Bronchial epithelial cell (primary cell): ENCODE data around the gene TMOD2. TPM values are rescaled to one million over a fixed set of nuclear protein-coding genes. Genes with fewer than 3 reads are reported as not detected.

Source experiments
- DNase-seq: peaks from one replicate; pipeline ENCODE4 v3.0.0-alpha.2; 2010; ENCODE audit warnings: low read depth
- FAIRE-seq: peaks from 2 replicates; lab custom pipeline; 2011; peaks lifted over from hg19 to GRCh38; lab: Jason Lieb, UNC
- H3K27me3 ChIP-seq: 2 replicates; pipeline ENCODE4 v1.5.1; 2011; ENCODE audit warnings: low read length; ENCODE audit not compliant: control insufficient read depth, insufficient read depth
- H3K36me3 ChIP-seq: 2 replicates; pipeline ENCODE4 v1.5.1; 2011; ENCODE audit warnings: low read length; ENCODE audit not compliant: control insufficient read depth, insufficient read depth
- H3K4me3 ChIP-seq: 2 replicates; pipeline ENCODE4 v1.5.1; 2011; ENCODE audit warnings: mild to moderate bottlenecking, low read depth, low read length, control low read depth
- total RNA-seq: library from RNA; depleted of rRNA; stranded (reverse); fragments of >200 nt; gene quantifications from 2 replicates; pipeline ENCODE4 v1.2.1, GENCODE V29; 2014
- TF ChIP-seq, protein P1 (sequence below): IDR thresholded peaks from 2 replicates; pipeline ENCODE4 v1.5.1; 2011; ENCODE audit warnings: mild to moderate bottlenecking, moderate library complexity, low read length, control low read depth, inconsistent platforms; ENCODE audit not compliant: insufficient read depth, severe bottlenecking

The TMOD2 gene
- total RNA-seq, 1 donor from 2014 or later, result 2.1 TPM

DNA sequence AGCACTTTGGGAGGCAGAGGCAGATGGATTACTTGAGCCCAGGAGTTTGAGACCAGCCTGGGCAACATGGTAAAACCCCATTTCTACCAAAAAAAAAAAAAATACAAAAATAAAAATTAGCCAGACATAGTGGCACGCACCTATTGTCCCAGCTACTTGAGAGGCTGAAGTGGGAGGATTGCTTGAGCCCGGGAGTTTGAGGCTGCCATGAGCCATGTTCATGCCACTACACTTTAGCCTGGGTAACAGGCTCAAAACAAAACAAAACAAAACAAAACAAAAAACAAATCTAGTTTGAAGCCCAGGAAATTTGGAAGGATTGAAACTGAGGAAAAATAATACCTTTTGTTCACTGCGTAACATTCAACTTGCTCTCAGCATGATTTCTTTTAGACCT, 94.7 kb downstream of the TMOD2 start:
- no peak overlapping the region for H3K4me3 ChIP-seq
- H3K36me3 ChIP-seq, result no peaks in the 10 kb centered on the region
- TF ChIP-seq, protein P1, sequence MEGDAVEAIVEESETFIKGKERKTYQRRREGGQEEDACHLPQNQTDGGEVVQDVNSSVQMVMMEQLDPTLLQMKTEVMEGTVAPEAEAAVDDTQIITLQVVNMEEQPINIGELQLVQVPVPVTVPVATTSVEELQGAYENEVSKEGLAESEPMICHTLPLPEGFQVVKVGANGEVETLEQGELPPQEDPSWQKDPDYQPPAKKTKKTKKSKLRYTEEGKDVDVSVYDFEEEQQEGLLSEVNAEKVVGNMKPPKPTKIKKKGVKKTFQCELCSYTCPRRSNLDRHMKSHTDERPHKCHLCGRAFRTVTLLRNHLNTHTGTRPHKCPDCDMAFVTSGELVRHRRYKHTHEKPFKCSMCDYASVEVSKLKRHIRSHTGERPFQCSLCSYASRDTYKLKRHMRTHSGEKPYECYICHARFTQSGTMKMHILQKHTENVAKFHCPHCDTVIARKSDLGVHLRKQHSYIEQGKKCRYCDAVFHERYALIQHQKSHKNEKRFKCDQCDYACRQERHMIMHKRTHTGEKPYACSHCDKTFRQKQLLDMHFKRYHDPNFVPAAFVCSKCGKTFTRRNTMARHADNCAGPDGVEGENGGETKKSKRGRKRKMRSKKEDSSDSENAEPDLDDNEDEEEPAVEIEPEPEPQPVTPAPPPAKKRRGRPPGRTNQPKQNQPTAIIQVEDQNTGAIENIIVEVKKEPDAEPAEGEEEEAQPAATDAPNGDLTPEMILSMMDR, result no peak
- no peaks in the 10 kb centered on the region for H3K27me3 ChIP-seq
- FAIRE-seq (no peak), DNase-seq (no peak)

DNA sequence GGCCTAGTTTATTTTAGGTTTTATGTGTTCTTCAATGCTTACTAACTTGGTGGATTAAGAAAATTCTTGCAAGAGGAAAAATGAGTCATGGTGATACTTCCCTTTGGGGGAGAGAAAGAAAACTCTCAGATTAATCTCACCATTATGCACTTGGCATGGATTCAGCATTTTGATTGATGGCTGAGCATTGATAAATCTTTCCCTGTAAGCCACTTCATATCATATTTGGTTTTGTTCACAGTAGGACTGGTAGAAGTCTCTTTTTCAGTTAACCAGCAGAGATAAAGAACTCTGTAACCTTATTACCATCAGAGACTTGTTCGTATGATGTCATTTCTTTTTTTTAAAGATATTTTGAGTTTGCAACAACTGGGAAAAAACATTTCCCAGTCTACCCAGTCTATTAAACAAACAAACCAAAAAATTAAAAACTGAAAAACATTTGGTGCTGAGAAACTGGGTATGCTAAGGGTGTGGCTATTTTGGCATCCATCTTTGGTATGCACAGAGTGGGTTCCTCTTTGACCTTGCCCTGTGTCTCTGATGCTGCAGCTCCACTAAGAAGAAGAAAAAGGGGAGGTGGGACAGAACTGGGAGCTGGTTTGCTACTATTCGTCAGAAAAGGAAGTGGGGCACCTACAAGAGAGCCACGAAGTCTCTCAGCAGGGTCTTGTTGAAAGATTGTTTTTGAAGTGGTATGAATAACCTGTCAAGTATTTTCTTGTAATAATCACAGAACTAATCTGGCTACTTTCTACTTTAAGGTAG, 95.2 kb downstream of the TMOD2 start:
- no peak overlapping the region for H3K4me3 ChIP-seq
- FAIRE-seq, result no peak
- DNase-seq, result peak; percentile 92
- H3K36me3 ChIP-seq, result no peaks in the 10 kb centered on the region
- TF ChIP-seq, protein P1, result no peak
- no peaks in the 10 kb centered on the region for H3K27me3 ChIP-seq

DNA sequence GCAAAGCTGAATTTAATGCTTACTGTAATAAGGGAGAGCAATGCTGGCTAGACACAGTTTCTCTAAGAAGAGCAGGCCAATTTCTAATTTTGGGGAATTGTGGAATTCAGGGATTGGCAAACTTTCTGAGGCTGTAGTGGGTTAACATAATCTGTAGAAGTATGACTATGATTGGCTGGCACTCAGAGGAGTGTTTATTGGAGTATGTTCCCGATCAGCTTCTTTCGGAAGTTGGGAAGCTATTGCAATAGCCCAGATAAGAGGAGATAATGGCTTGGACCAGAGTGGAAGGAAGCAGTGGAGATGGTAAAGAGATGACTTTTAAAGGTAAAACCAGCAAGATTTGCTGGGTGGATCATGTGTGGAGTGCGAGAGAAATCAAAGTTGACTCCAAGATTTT, 97.4 kb downstream of the TMOD2 start:
- Histone ChIP-seq H3K36me3 (no peaks in the 10 kb centered on the region), H3K4me3 (no peak overlapping the region), H3K27me3 (no peaks in the 10 kb centered on the region)
- DNase-seq (no peak), FAIRE-seq (no peak)
- TF ChIP-seq, protein P1, result no peak

DNA sequence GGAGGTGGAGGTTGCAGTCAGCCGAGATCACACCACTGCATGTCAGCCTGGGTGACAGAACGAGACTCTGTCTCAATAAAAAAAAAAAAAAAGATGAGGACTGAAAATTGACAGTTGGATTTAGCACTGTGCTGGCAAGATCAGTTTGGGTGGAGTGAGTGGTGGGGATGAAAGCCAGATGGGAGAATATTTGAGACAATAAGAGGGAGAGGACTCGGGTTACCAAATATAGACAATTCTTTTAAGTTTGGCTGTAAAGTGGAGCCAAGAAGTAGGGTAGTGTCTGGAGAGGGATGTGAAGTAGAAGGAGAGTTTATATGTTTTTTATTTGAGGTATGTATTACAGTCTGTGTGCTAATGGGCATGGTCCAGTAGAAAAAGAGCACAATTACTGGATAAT, 98.5 kb downstream of the TMOD2 start:
- DNase-seq (no peak), FAIRE-seq (no peak)
- Histone ChIP-seq H3K4me3 (no peak overlapping the region), H3K27me3 (no peaks in the 10 kb centered on the region), H3K36me3 (no peaks in the 10 kb centered on the region)
- TF ChIP-seq, protein P1, result no peak

DNA sequence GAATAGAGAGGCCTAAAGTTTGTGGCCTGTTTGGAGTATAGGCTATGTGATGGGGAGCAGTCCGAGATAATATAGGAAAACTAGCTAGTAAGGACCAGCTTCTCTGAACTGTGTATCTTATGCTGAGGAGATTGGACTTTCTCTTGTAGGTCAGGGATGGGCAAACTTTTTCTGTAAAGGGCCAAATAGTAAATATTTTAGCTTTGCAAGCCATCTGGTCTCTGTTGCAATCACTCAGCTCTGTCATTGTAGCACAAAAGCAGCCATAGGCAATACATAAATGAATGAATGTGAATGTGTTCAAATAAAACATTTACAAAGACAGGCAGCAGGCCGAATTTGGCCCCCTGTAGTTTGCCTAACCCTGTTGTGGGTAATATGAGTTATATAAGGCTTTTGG, 102.6 kb downstream of the TMOD2 start:
- Histone ChIP-seq H3K27me3 (no peaks in the 10 kb centered on the region), H3K4me3 (no peak overlapping the region), H3K36me3 (no peaks in the 10 kb centered on the region)
- DNase-seq (no peak), FAIRE-seq (no peak)
- TF ChIP-seq, protein P1, result no peak

DNA sequence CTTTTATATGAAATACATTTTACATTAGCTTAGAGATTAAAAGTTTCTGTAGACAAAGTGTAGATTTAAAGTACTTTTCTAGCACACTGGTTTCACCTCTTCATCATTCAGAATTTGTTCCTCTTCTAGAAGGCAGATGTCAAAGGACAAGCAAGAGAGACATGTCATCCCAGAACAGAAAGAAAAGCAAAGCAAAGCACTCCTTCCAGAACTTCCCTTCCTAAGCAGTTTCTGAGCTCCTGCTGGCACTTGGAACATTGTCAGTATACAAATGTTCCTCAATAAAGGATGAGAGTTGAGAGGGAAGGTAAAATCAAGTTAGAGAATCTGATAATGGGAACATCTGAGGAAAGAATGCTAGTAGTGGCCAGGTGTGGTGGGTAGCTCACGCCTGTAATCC, 104.2 kb downstream of the TMOD2 start:
- FAIRE-seq (no peak), DNase-seq (no peak)
- H3K4me3 ChIP-seq, result no peak overlapping the region
- no peaks in the 10 kb centered on the region for H3K27me3 ChIP-seq
- peaks cover 2% of the 10 kb centered on the region for H3K36me3 ChIP-seq
- TF ChIP-seq, protein P1, result no peak
